Renal cortical epithelial cell (primary cell): ENCODE measurements around the gene NAA20. TPM values are rescaled to one million over a fixed set of nuclear protein-coding genes. Genes with fewer than 3 reads are reported as not detected.

Experiments
- DNase-seq: peaks from one replicate; pipeline ENCODE4 v3.0.0-alpha.2; 2011; ENCODE audit warnings: low read depth
- total RNA-seq: library from RNA; depleted of rRNA; stranded (reverse); fragments of >200 nt; gene quantifications from 2 replicates; pipeline ENCODE4 v1.2.3, GENCODE V29; 2014

NAA20 gene
- total RNA-seq, 1 donor from 2014 or later = 57.0 TPM

DNA sequence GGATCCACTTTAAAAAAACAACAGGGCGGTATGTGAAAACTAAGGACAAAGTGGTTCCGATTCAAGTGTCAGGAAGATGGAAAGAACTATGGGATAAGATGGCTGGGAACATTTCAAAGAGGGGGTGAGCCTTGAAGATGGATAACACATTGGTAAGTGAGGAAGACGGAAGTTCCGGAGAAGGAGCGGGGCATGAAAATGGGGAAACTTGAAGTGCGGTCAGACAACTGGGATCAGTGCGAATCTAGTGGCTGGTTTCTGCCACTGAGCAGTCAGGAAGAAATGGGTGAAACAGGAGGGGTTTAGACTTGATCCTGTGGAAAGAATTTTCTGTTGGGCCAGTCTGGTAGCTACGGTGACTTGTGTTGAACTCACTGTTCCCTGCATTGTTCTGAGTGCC is 1.2 kb downstream of the NAA20 start:
- DNase-seq = no peak

GRCh38 chr20:20019123-20019522 is 2.0 kb downstream of the NAA20 start:
- DNase-seq = no peak

DNA sequence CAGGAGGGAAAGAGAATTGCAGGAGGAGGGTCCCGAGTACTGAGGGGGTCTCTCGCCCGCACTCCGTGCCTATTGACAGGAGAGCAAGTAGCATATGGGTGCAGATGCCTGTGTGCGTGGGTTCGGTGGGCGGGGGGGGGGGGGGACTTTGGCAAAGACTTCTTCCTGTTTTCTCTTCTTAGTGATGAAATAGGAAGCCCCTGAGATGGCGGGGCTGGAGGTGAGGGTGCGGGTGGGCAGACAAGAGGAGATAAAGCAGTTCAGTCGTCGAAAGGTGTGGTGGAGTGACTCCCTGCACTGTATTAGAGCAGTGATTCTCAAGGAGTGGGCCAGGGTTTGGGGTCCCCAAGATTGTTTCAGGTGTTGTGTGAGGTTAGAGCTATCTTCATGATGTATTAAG is 3.7 kb downstream of the NAA20 start:
- DNase-seq = no peak

DNA sequence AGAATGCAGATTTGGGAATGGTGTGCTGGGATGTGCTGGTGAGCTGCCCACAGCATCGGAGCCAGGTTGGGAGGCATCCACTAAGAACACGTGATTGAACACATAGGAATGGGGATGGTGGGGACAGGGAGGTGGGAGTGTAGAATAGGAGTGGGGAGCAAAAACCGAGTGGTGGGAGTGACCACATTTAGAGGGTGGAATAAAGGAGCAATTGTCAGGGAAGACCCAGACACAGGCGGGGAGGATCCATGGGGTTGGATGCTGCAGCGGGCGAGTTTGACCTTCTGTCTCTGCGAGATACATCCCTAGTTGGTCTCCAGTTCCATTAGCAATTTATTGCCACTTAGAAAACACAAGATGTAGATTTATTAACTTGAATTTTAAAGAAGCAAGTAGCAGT is 4.7 kb downstream of the NAA20 start:
- no peak for DNase-seq

DNA sequence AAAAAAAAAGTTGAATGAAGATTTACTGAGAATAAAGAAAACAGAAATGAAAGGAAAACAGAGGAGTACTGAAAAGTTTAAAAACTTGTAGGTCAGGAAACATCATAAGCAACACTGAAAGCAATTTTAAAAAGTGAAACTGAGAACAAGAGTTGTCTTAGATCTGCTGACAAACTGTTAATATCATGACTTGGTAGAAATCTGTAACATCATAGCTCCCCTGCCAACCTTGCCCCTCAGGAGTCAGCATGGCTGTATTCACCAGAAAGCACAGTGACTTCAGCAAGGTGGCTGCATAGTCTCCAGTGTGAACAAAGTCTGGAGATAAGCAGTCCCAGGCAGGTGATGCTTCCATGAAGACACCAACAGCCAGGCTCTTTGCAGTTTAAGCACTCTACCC is 5.3 kb downstream of the NAA20 start:
- DNase-seq = no peak

GRCh38 chr20:20023395-20023794 is 6.2 kb downstream of the NAA20 start:
- no peak for DNase-seq

- peak; percentile 78 for DNase-seq
These were observed 7.8 kb downstream of the NAA20 start for GRCh38 chr20:20024942-20025341.

- DNase-seq = no peak
These were observed 10.1 kb downstream of the NAA20 start for GRCh38 chr20:20027284-20027683.

DNA sequence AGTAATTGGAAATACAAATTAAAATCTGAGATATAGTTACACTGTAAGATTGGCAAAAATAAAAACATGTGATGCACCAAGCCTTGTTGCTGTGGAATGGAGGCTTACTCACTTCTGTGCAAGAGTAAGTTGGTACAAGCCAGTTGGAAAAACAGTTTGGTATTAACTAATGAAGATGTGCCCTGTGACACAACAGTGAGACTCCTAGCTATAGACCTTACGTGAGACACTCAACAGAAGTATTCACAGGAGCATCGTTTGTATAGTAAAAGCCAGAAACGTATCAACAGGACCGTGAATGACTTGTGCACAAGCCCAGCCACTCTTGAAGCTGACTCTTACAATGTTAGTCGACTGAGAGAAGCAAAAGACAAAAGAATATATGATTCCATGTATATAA is 14.6 kb downstream of the NAA20 start:
- no peak for DNase-seq

DNA sequence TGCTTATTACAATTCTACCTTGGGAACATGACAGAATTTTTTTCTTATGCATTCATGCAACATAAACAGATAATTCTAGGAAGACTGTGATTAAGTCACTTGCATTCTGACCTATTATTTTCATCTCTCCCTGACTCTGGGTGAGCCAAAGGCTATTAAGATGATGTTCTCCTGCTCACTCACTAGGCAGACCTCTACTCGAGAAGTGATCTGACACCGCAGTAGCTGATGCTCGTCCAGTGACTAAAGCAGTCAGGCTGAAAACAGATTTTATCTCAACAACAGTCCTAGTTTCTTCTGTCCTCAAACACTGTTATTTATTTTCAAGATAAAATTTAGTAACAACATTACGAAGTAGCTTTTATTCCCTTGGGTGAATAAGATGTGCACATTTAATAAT is 17.3 kb downstream of the NAA20 start:
- no peak for DNase-seq

- no peak for DNase-seq
These were observed 19.6 kb downstream of the NAA20 start for GRCh38 chr20:20036756-20037155.

GRCh38 chr20:20037960-20038359 is 20.8 kb downstream of the NAA20 start:
- DNase-seq = peak; percentile 87

- DNase-seq = no peak
These were observed 21.4 kb downstream of the NAA20 start for GRCh38 chr20:20038586-20038985.

DNA sequence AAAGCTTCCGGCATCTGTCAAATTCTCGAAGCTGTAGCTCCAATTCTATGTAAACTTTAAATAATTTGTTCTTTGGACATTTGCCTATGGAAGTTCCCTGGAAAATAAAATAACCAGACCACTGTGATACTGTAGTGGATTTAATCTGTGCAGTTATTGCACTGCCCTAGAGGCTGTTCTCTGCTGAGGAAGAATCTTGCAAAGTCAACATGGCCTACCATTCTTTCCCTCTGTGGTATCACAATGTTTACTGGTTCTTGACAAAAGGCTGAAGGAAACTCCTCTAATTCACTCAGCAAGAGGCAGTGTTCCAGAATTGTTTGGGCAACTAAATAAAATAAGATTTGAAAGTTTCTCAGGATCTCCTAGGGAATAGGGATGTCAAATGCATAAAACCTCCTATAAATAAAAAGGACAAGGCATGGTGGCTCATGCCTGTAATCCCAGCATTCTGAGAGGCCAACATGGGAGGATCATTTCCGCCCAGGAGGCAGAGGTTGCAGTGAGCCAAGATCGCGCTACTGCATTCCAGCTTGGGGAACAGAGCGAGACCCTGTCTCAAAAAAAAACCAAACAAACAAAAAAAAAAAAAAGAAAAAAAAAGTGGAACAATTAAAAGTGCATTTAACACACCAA is 22.7 kb downstream of the NAA20 start:
- no peak for DNase-seq

DNA sequence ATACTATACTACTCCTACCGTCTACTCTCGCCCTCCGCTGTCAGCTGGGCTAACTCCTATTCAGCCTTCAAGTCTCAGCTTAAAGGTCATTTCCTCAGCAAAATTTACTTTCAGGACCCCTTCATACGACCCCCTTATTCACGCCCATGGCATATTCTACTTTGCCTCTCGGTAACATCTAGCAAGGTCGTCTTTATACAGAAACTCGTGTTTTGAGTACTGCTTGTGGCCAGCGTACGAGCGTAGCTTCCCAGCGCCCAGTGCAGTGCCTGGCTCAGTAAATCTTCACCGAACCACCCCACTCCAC is 34.6 kb downstream of the NAA20 start:
- no peak for DNase-seq

GRCh38 chr20:20052074-20052970 is 35.2 kb downstream of the NAA20 start, which contains the start of the genes CFAP61 and CRNKL1:
CFAP61 (plus strand) TSS chr20:20052532; CDS start chr20:20056654, 4,122 bp downstream.
CRNKL1 (minus strand) TSS chr20:20052466; CDS start chr20:20052342, 124 bp downstream.
- peak; percentile 95 for DNase-seq

DNA sequence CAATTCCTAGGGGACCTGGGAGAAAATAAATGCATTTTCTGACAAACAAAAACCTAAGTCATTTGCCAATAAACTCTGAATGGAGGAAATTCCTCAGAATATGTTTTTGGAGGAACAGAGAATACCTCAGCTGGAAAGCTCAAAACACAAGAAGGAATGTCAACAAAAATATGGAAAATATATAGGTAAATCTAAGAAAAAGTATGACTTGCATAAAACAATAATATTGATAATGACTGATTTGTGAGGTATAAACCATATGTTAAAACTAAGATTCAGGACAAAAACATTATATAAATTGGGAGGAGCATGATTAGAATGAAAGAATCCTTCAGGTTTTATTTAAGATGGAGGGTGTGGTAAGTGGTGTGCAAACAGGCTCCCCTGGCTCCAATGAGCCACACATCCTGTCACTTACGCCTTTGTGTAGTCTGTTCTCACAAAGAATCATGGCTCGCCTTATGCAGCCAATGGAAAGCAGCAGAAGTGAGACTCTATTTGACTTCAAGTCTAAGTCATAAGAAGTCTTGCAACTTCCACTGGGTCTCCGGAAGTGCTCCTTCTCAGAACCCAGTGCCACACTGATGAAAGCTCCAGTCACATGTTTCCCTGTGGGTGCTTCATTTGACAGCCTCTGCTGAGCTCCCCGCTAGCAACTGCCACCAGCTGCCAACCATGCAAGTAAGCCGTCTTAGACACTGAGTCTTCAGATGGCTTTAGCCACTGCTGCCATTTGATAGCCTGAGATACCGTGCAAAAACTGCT is 43.3 kb downstream of the NAA20 start:
- DNase-seq = no peak

GRCh38 chr20:20063941-20064702 is 47.0 kb downstream of the NAA20 start:
- DNase-seq = no peak

GRCh38 chr20:20065361-20065760 is 48.2 kb downstream of the NAA20 start:
- no peak for DNase-seq

DNA sequence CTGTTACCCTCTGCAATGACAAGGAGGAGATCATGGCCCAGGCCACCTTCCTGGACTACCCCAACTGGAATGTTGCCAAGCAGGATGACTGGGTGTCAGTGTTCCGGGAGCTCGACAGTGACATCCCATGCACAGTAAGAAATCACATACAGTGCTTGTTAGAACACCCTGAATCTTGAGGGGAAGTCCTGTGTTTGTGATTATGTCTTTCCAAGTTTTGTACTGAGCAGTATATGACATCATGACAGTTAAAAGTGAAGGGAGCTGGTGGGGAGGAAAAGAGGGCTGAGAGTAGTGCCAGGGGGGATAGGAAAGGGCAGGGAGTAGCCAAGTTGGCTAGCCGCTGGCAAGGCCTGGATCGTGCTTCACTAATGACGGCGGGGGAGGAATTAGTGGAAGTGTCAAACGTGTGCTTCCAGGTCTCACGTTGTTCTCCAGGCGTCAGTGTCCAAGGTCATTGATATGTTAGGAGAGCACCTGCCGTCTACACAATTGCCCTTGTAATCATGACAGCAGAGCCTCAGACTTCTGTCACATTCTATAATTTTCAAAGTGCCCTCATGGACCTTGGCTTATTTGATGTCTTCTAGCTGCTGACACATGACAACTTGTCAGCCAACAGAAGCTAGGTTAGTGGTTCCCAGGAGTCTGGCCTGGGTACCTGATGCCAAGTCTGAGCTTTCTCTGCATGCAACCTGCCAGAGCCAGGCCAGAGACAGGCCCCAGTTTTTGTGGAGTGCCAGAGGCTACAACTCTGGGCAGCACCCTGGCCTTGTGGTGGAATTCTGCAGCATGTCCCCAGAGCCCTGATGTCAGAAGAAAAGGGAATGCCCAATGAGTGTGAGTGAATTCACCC is 53.9 kb downstream of the NAA20 start:
- DNase-seq = no peak
